Osteocyte (in vitro differentiated cells): ENCODE measurements around the gene CYTH4. TPM values are rescaled to one million over a fixed set of nuclear protein-coding genes. Genes with fewer than 3 reads are reported as not detected.

Experiments used
- DNase-seq: peaks from one replicate; pipeline ENCODE4 v3.0.0; 2021; ENCODE audit warnings: mixed read lengths; ENCODE audit not compliant: unreplicated experiment; ENCODE audit errors: extremely low spot score
- H3K27ac Mint-ChIP-seq: one replicate; pipeline ENCODE4 v1.8.0; 2021; ENCODE audit warnings: mild to moderate bottlenecking, mixed read lengths; ENCODE audit not compliant: unreplicated experiment
- H3K27me3 Mint-ChIP-seq: one replicate; pipeline ENCODE4 v1.8.0; 2021; ENCODE audit warnings: mixed read lengths; ENCODE audit not compliant: unreplicated experiment
- H3K36me3 Mint-ChIP-seq: one replicate; pipeline ENCODE4 v1.8.0; 2021; ENCODE audit warnings: mixed read lengths; ENCODE audit not compliant: unreplicated experiment
- H3K4me1 Mint-ChIP-seq: one replicate; pipeline ENCODE4 v1.8.0; 2021; ENCODE audit warnings: mixed read lengths; ENCODE audit not compliant: unreplicated experiment
- H3K4me3 Mint-ChIP-seq: one replicate; pipeline ENCODE4 v1.8.0; 2021; ENCODE audit warnings: mild to moderate bottlenecking, moderate library complexity, mixed read lengths; ENCODE audit not compliant: unreplicated experiment
- H3K9me3 Mint-ChIP-seq: one replicate; pipeline ENCODE4 v1.8.0; 2021; ENCODE audit warnings: mixed read lengths; ENCODE audit not compliant: unreplicated experiment
- CTCF ChIP-seq: fragments of 200-600 bp; sonication (generic); IDR thresholded peaks from 2 replicates; pipeline ENCODE4 v1.5.0; 2021; ENCODE audit warnings: antibody characterized with exemption, mild to moderate bottlenecking, moderate library complexity
- total RNA-seq: library from RNA; stranded (reverse); gene quantifications from 2 replicates; pipeline ENCODE4 v1.2.1, GENCODE V29; 2021

CYTH4 gene
- total RNA-seq, 1 donor from 2014 or later, result not detected

DNA sequence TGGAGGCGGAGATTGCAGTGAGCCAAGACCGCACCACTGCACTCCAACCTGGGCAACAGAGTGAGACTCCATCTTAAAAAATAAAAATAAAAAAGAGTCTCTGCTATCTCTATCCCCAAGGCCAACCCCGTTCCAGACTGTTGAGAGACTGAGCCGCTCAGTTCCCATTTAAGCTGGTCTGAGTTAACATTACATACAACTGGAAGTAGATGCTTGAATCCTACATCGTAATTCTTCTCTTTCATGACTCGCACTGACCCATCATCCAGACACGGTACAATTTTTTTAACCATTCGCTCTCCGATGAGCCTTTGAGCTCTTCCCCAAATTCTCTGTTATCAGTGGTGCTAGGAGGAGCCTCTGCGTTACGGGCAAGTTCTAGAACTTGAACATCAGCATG, 4.9 kb upstream of the CYTH4 start:
- no peak overlapping the region for H3K4me3 Mint-ChIP-seq
- no peaks in the 10 kb centered on the region for H3K27me3 Mint-ChIP-seq
- DNase-seq, result no peak
- no peak for TF ChIP-seq CTCF
- H3K36me3 Mint-ChIP-seq, result no peaks in the 10 kb centered on the region
- peaks cover 24% of the 10 kb centered on the region for H3K4me1 Mint-ChIP-seq
- H3K9me3 Mint-ChIP-seq, result no peaks in the 10 kb centered on the region
- H3K27ac Mint-ChIP-seq, result no peak overlapping the region

- no peak overlapping the region for H3K4me3 Mint-ChIP-seq
- no peaks in the 10 kb centered on the region for H3K36me3 Mint-ChIP-seq
- no peak for TF ChIP-seq CTCF
- no peak overlapping the region for H3K27ac Mint-ChIP-seq
- no peak for DNase-seq
- H3K9me3 Mint-ChIP-seq, result no peaks in the 10 kb centered on the region
- H3K4me1 Mint-ChIP-seq, result peaks cover 21% of the 10 kb centered on the region
- H3K27me3 Mint-ChIP-seq, result peaks cover 6% of the 10 kb centered on the region
Measured at GRCh38 chr22:37278261-37278660, 4.0 kb upstream of the CYTH4 start.

DNA sequence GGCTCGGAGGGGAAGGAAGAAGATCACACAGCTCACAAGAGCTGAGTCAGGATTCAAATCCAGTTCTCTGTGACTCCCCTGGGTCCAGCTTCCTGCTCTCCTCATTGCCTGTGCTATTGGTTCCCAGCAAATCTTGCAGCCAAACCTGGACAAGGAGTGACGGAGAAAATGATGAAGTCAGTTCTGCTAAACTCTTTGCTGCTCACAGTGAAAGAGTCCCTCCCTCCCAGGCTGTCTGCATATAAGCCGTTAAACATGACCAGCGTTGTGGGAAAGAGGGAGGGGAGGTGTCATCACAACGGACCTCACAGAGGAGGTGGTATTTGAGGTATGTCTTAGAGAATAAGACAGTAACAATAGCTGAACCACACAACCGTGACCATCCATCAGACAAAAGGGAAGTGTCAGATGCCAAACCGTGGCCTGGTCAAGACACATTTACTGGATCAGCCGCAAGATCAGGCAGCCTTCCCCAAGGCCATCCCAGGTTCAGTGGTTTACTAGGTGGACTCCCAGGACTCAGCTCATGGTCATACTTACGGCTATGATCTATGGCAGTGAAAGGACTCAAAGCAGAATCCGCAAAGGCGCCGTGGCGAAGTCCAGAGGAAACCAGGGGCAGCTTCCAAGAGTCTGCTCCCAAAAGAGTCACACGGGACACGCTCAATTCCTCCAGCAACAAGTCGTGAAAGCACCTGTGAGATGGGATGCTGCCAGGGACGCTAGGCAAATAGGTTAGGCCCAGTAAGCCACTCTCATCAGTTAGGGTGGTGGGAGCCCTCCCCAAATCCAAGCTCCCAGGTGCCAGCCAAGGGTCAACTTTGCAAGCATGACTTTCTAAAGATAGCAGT, 2.8 kb upstream of the CYTH4 start:
- Mint-ChIP-seq H3K27ac (no peak overlapping the region), H3K9me3 (no peaks in the 10 kb centered on the region), H3K36me3 (no peaks in the 10 kb centered on the region), H3K27me3 (peaks cover 6% of the 10 kb centered on the region), H3K4me1 (peaks cover 24% of the 10 kb centered on the region), H3K4me3 (no peak overlapping the region)
- TF ChIP-seq CTCF, result no peak
- DNase-seq, result no peak

GRCh38 chr22:37280718-37281117, 1.6 kb upstream of the CYTH4 start:
- TF ChIP-seq CTCF, result no peak
- DNase-seq, result no peak
- no peaks in the 10 kb centered on the region for H3K36me3 Mint-ChIP-seq
- no peaks in the 10 kb centered on the region for H3K9me3 Mint-ChIP-seq
- H3K4me1 Mint-ChIP-seq, result peaks cover 28% of the 10 kb centered on the region
- no peak overlapping the region for H3K27ac Mint-ChIP-seq
- H3K27me3 Mint-ChIP-seq, result peaks cover 7% of the 10 kb centered on the region
- H3K4me3 Mint-ChIP-seq, result no peak overlapping the region

DNA sequence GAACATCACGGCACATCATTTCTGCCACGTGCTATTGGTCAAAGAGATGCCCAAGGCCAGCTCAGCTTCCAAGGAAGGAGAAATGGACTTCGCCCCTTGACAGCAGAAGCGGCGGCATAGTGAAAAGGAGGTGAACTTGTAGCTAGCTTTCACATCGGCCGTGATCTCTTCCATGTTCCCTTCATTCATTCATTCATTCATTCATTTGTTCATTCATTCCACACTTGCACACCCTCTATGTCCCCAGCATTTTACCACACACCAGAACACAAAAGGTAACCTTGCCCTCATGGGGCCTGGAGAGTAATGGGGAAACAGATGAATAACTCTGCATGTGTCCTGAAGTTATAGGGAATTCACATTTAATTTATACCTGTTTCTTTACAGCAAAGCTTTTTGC, 1.1 kb upstream of the CYTH4 start:
- Mint-ChIP-seq H3K27me3 (peaks cover 8% of the 10 kb centered on the region), H3K36me3 (no peaks in the 10 kb centered on the region), H3K4me1 (peaks cover 28% of the 10 kb centered on the region), H3K27ac (no peak overlapping the region), H3K4me3 (no peak overlapping the region), H3K9me3 (no peaks in the 10 kb centered on the region)
- TF ChIP-seq CTCF, result no peak
- DNase-seq, result no peak
